HCT116 (cell line): ENCODE data around the gene EPHX1. TPM values are rescaled to one million over a fixed set of nuclear protein-coding genes. Genes with fewer than 3 reads are reported as not detected.

Source experiments
- ATAC-seq: fragments of 200-7000 bp; cut with Tn5 transposase; 2 replicates; pipeline ENCODE4 v1.9.1; 2020; ENCODE audit warnings: mild to moderate bottlenecking, moderate library complexity
- BruUV-seq: library from RNA; stranded (reverse); fragments of 400-500 nt; replicated peaks from 2 replicates; lab custom pipeline; 2021; lab: Mats Ljungman, UMichigan
- CTCF ChIA-PET: fragments of 300-600 bp; sonication (Branson Sonifier 250); formaldehyde crosslinking; loops from one replicate; lab custom pipeline; 2021; ENCODE audit warnings: antibody characterized with exemption; lab: Charles Lee
- POLR2A ChIA-PET: fragments of 300-600, 350-600 bp; sonication (Branson Sonifier 250); formaldehyde crosslinking; loops from one replicate; lab custom pipeline; 2021; ENCODE audit warnings: antibody characterized with exemption; lab: Charles Lee
- RAD21 ChIA-PET, 2 experiments: fragments of 300-600 bp; sonication (Branson Sonifier 250); formaldehyde crosslinking; loops; one replicate each; lab custom pipeline; 2023; ENCODE audit warnings: low total read pairs in 2 of 2; ENCODE audit not compliant: uncharacterized antibody in 2 of 2, unreplicated experiment in 2 of 2, low non-redundant PET in 1 of 2; lab: Charles Lee
- DNase-seq: peaks from one replicate; pipeline ENCODE4 v3.0.0-alpha.2; 2010; ENCODE audit warnings: low read depth, low spot score
- H2AFZ ChIP-seq: fragments of 200-600 bp; shearing (Covaris generic), sonication (generic); 2 replicates; pipeline ENCODE4 v1.6.1; 2017; ENCODE audit warnings: low read depth, mixed run types, mixed read lengths, antibody characterized with exemption, low read length; ENCODE audit not compliant: poor library complexity, severe bottlenecking
- H3K27ac ChIP-seq: 2 replicates; pipeline ENCODE4 v1.5.1; 2012; ENCODE audit warnings: low read depth, low read length
- H3K27me3 ChIP-seq: fragments of 200-600 bp; sonication (generic); 2 replicates; pipeline ENCODE4 v1.6.1; 2016; ENCODE audit warnings: mixed run types, low read length, mixed read lengths; ENCODE audit not compliant: insufficient read depth
- H3K36me3 ChIP-seq, 2 experiments: fragments of 200-500 bp in 1 of 2; fragments of 200-600 bp in 1 of 2; sonication (Bioruptor generic) in 1 of 2; sonication (generic) in 1 of 2; 2 replicates each; pipeline versions ENCODE4 v1.5.1 to v1.6.1; 2014 to 2016; ENCODE audit warnings: low read length in 2 of 2, inconsistent platforms in 1 of 2, mixed read lengths in 1 of 2, mixed run types in 1 of 2; ENCODE audit not compliant: insufficient read depth in 2 of 2, control insufficient read depth in 1 of 2
- H3K4me1 ChIP-seq, 2 experiments: fragments of 200-600 bp in 1 of 2; sonication (generic) in 1 of 2; 2 replicates each; pipeline versions ENCODE4 v1.5.1 to v1.6.1; 2012 to 2017; ENCODE audit warnings: low read length in 2 of 2, inconsistent platforms in 1 of 2, mild to moderate bottlenecking in 1 of 2, mixed read lengths in 1 of 2, mixed run types in 1 of 2, moderate library complexity in 1 of 2; ENCODE audit not compliant: insufficient read depth in 2 of 2, control insufficient read depth in 1 of 2
- H3K4me2 ChIP-seq: fragments of 200-600 bp; sonication (generic); 2 replicates; pipeline ENCODE4 v1.6.1; 2017; ENCODE audit warnings: mixed run types, low read length, mixed read lengths
- H3K4me3 ChIP-seq, 2 experiments: fragments of 200-600 bp in 1 of 2; sonication (generic) in 1 of 2; replicated peaks in 1 of 2; 2 replicates each; pipeline ENCODE4 v1.5.1; 2011 to 2016; ENCODE audit warnings: low read length in 2 of 2, control low read depth in 1 of 2, low read depth in 1 of 2, mild to moderate bottlenecking in 1 of 2, mixed read lengths in 1 of 2, mixed run types in 1 of 2
- H3K79me2 ChIP-seq: fragments of 200-600 bp; sonication (generic); 2 replicates; pipeline ENCODE4 v1.6.1; 2017; ENCODE audit warnings: mild to moderate bottlenecking, mixed run types, low read length, moderate library complexity, mixed read lengths; ENCODE audit not compliant: insufficient read depth
- H3K9ac ChIP-seq: fragments of 200-600 bp; sonication (generic); 2 replicates; pipeline ENCODE4 v1.6.1; 2016; ENCODE audit warnings: low read length, mixed read lengths
- H3K9me2 ChIP-seq: fragments of 200-600 bp; sonication (generic), shearing (Covaris generic); 2 replicates; pipeline ENCODE4 v1.6.1; 2017; ENCODE audit warnings: mixed run types, mild to moderate bottlenecking, moderate library complexity; ENCODE audit not compliant: insufficient read depth
- H3K9me3 ChIP-seq, 2 experiments: fragments of 200-500 bp in 1 of 2; fragments of 200-600 bp in 1 of 2; sonication (Bioruptor generic) in 1 of 2; sonication (generic) in 1 of 2; 2 replicates each; pipeline ENCODE4 v1.6.1; 2014 to 2017; ENCODE audit warnings: low read length in 2 of 2, mixed read lengths in 2 of 2, inconsistent platforms in 1 of 2, low read depth in 1 of 2, mild to moderate bottlenecking in 1 of 2, mixed run types in 1 of 2, moderate library complexity in 1 of 2; ENCODE audit not compliant: control insufficient read depth in 1 of 2, insufficient read depth in 1 of 2
- H4K20me1 ChIP-seq: fragments of 200-600 bp; sonication (generic), shearing (Covaris generic); 2 replicates; pipeline ENCODE4 v1.6.1; 2017; ENCODE audit warnings: mixed run types, mild to moderate bottlenecking, moderate library complexity; ENCODE audit not compliant: insufficient read depth
- CEBPB ChIP-seq: IDR thresholded peaks from 2 replicates; pipeline ENCODE4 v1.6.1; 2012; ENCODE audit warnings: low read depth
- CTCF ChIP-seq, 3 experiments: fragments of 200-600 bp in 1 of 3; sonication (generic) in 1 of 3; IDR thresholded peaks in 2 of 3; conservative IDR thresholded peaks in 1 of 3; 2 replicates each; pipeline ENCODE4 v1.5.1; 2012 to 2017; ENCODE audit warnings: low read depth in 2 of 3, low read length in 2 of 3, antibody characterized with exemption in 1 of 3, borderline replicate concordance in 1 of 3, control low read depth in 1 of 3, mild to moderate bottlenecking in 1 of 3, mixed read lengths in 1 of 3, mixed run types in 1 of 3, moderate library complexity in 1 of 3; ENCODE audit not compliant: insufficient read depth in 1 of 3
- EGR1 ChIP-seq: IDR thresholded peaks from 2 replicates; pipeline ENCODE4 v1.6.1; 2012; ENCODE audit warnings: low read depth
- EZH2phosphoT487 ChIP-seq: fragments of 200-600 bp; IDR thresholded peaks from 2 replicates; pipeline ENCODE4 v1.6.1; 2018; ENCODE audit warnings: antibody characterized with exemption, borderline replicate concordance
- FOSL1 ChIP-seq: IDR thresholded peaks from 2 replicates; pipeline ENCODE4 v1.6.1; 2012; ENCODE audit warnings: low read depth
- JUND ChIP-seq: IDR thresholded peaks from 2 replicates; pipeline ENCODE4 v1.6.1; 2012
- POLR2A ChIP-seq: IDR thresholded peaks from 2 replicates; pipeline ENCODE4 v1.7.0; 2011; ENCODE audit warnings: borderline replicate concordance; ENCODE audit not compliant: insufficient read depth, insufficient read length; ENCODE audit errors: extremely low read depth
- POLR2AphosphoS5 ChIP-seq: IDR thresholded peaks from 2 replicates; pipeline ENCODE4 v1.6.1; 2011; ENCODE audit warnings: mild to moderate bottlenecking, low read depth, low read length, moderate library complexity
- SIN3A ChIP-seq: IDR thresholded peaks from 2 replicates; pipeline ENCODE4 v1.6.1; 2012; ENCODE audit warnings: low read depth
- TCF7L2 ChIP-seq: IDR thresholded peaks from 2 replicates; pipeline ENCODE4 v1.7.0; 2011; ENCODE audit warnings: borderline replicate concordance, inconsistent platforms; ENCODE audit not compliant: insufficient read depth, insufficient read length; ENCODE audit errors: extremely low read depth
- ZNF274 ChIP-seq: fragments of 200-500 bp; sonication (Bioruptor generic); IDR thresholded peaks from 2 replicates; pipeline ENCODE4 v1.6.1; 2014; ENCODE audit warnings: mild to moderate bottlenecking, low read depth, low read length, inconsistent platforms
- intact Hi-C: fragments of 100-400 bp; cut with micrococcal nuclease; formaldehyde crosslinking; loops from 2 replicates; pipeline ENCODE4 v1.10.0; 2022
- total RNA-seq: library from RNA; stranded (reverse); gene quantifications from one replicate; pipeline ENCODE4 v1.2.1, GENCODE V29; 2021; ENCODE audit not compliant: unreplicated experiment

The EPHX1 gene
- total RNA-seq, 1 experiment from 2014 or later: 44.6 TPM

DNA sequence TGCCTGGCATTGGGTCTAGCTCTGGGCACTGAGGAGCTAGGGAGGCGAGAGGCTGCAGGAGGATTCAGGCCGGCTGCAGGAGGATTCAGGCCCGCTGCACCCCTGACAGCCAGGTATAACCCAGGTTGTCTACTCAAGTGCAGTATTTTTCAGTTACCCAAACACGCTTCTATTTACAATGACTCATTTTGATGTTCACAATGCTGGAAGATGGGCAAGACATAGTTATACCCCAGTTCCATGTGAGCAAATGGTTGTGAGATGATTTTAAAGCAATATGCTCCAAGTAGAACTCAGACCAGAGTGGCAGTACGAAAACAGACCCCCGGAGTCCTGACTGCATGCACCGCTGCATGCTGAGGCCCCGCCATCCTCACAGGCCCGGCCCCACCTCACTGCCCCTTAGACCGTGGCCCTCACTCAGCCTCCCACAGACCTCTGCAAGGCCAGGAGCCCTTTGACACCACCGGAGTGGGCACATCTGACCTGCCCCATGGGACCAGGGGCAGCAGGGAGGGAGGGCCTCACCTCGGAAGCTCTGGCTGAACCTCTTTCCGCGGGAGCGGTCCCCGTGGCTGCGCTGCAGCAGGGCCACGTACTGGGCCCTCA lies 78.5 kb downstream of the EPHX1 start:
- RAD21 ChIA-PET: no interaction called here
- ATAC-seq: no peak
- H2AFZ ChIP-seq: no peak overlapping the region
- no peaks in the 10 kb centered on the region for H4K20me1 ChIP-seq
- H3K4me3 ChIP-seq: no peak overlapping the region
- CTCF ChIA-PET: no interaction called here
- no peak overlapping the region for H3K4me2 ChIP-seq
- intact Hi-C loops: loop anchor here (10.0 kb wide), 1 partner anchor 114 kb away; the partner anchor contains the start of gene SRP9
- no peaks in the 10 kb centered on the region for H3K36me3 ChIP-seq
- no peaks in the 10 kb centered on the region for H3K79me2 ChIP-seq
- H3K27ac ChIP-seq: no peak overlapping the region
- BruUV-seq: no TSS peak
- H3K9ac ChIP-seq: no peak overlapping the region
- DNase-seq: no peak
- H3K27me3 ChIP-seq: no peaks in the 10 kb centered on the region
- POLR2A ChIA-PET: no interaction called here
- H3K4me1 ChIP-seq: peaks cover 10 to 26% of the 10 kb centered on the region in 2 experiments; a peak in 3 of 4 replicates
- H3K9me2 ChIP-seq: no peaks in the 10 kb centered on the region
- TF ChIP-seq POLR2A: no peak
- no peak for TF ChIP-seq SIN3A
- no peak for TF ChIP-seq FOSL1
- no peak for TF ChIP-seq TCF7L2
- TF ChIP-seq CEBPB: no peak
- TF ChIP-seq, all 23 proteins: peak for 0
- no peaks in the 10 kb centered on the region for H3K9me3 ChIP-seq

GRCh38 chr1:225888898-225889601 lies 79.1 kb downstream of the EPHX1 start, which contains the start of gene LEFTY1:
Gene LEFTY1 (minus strand): TSS chr1:225889146. CDS start chr1:225889066, 80 bp downstream.
- H3K79me2 ChIP-seq: no peaks in the 10 kb centered on the region
- H3K9me3 ChIP-seq: no peaks in the 10 kb centered on the region
- H3K4me3 ChIP-seq: no peak within 1 kb of the TSS
- POLR2A ChIA-PET: interaction anchor here (1.4 kb wide), 1 partner anchor 11 kb away, joined by 3 read pairs; no protein-coding TSS in a partner anchor
- DNase-seq: no peak
- no peak within 1 kb of the TSS for H2AFZ ChIP-seq
- peaks cover 4 to 20% of the 10 kb centered on the region in 2 experiments; a peak in 3 of 4 replicates for H3K4me1 ChIP-seq
- TF ChIP-seq ZNF274 (no peak), POLR2AphosphoS5 (no peak), EGR1 (no peak), CTCF (IDR thresholded peaks at IDR 0.05 in 2 of 3, conservative IDR thresholded peaks at IDR 0.05 in 1 of 3; ENCODE audit: borderline replicate concordance in 1 of 3, insufficient read depth in 1 of 3, low read depth in 2 of 3, low read length in 2 of 3) (no peak), JUND (no peak), SIN3A (no peak), EZH2phosphoT487 (no peak), CEBPB (no peak)
- ATAC-seq: no peak
- no peak within 1 kb of the TSS for H3K9ac ChIP-seq
- H4K20me1 ChIP-seq: no peaks in the 10 kb centered on the region
- no TSS peak for BruUV-seq
- intact Hi-C loops: loop anchor here (10.0 kb wide), 1 partner anchor 114 kb away; the partner anchor contains the start of gene SRP9
- H3K9me2 ChIP-seq: no peaks in the 10 kb centered on the region
- RAD21 ChIA-PET: no interaction called here
- no peaks in the 10 kb centered on the region for H3K36me3 ChIP-seq
- H3K27ac ChIP-seq: no peak within 1 kb of the TSS
- H3K27me3 ChIP-seq: no peaks in the 10 kb centered on the region
- H3K4me2 ChIP-seq: no peak within 1 kb of the TSS
- CTCF ChIA-PET: no interaction called here
